GM23338 (cell line): Measurements from ENCODE around the gene ECD. TPM values are rescaled to one million over a fixed set of nuclear protein-coding genes. Genes with fewer than 3 reads are reported as not detected.

Experiments used
- ATAC-seq: fragments of 200-7000 bp; cut with Tn5 transposase; 3 replicates; pipeline ENCODE4 v1.9.1; 2020
- DNase-seq: peaks from one replicate; pipeline ENCODE4 v3.0.0-alpha.2; 2015; ENCODE audit warnings: low spot score
- H2AFZ ChIP-seq: fragments of 200-600 bp; sonication (generic); 2 replicates; pipeline ENCODE4 v1.8.0; 2016; ENCODE audit warnings: antibody characterized with exemption, mild to moderate bottlenecking, moderate library complexity
- H3F3A ChIP-seq: fragments of 200-600 bp; sonication (generic); replicated peaks from 2 replicates; pipeline ENCODE4 v1.8.0; 2017; ENCODE audit warnings: antibody characterized with exemption, mixed run types, low read depth
- H3K27ac ChIP-seq: fragments of 200-600 bp; sonication (generic); 2 replicates; pipeline ENCODE4 v1.6.1; 2016; ENCODE audit warnings: low read depth
- H3K27me3 ChIP-seq: fragments of 200-600 bp; sonication (generic); 2 replicates; pipeline ENCODE4 v1.8.0; 2016; ENCODE audit warnings: mild to moderate bottlenecking, mixed run types, moderate library complexity; ENCODE audit not compliant: insufficient read depth
- H3K36me3 ChIP-seq: fragments of 200-600 bp; sonication (generic); 2 replicates; pipeline ENCODE4 v1.8.0; 2016; ENCODE audit warnings: mild to moderate bottlenecking; ENCODE audit not compliant: insufficient read depth
- H3K4me1 ChIP-seq: fragments of 200-600 bp; sonication (generic); 2 replicates; pipeline ENCODE4 v1.8.0; 2016; ENCODE audit warnings: mild to moderate bottlenecking, moderate library complexity; ENCODE audit not compliant: insufficient read depth
- H3K4me2 ChIP-seq: fragments of 200-600 bp; sonication (generic); 2 replicates; pipeline ENCODE4 v1.7.1; 2017; ENCODE audit warnings: mixed run types
- H3K4me3 ChIP-seq: fragments of 200-600 bp; sonication (generic); 2 replicates; pipeline ENCODE4 v1.6.1; 2016; ENCODE audit warnings: mixed run types
- H3K79me2 ChIP-seq: fragments of 200-600 bp; sonication (generic); replicated peaks from 2 replicates; pipeline ENCODE4 v1.8.0; 2017; ENCODE audit warnings: mild to moderate bottlenecking; ENCODE audit not compliant: insufficient read depth
- H3K9me2 ChIP-seq: fragments of 200-600 bp; sonication (generic); 2 replicates; pipeline ENCODE4 v1.8.0; 2017; ENCODE audit not compliant: insufficient read depth
- H4K20me1 ChIP-seq: fragments of 200-600 bp; sonication (generic); replicated peaks from 2 replicates; pipeline ENCODE4 v1.8.0; 2017; ENCODE audit warnings: mild to moderate bottlenecking; ENCODE audit not compliant: insufficient read depth
- H3K27ac Mint-ChIP-seq: 2 replicates; pipeline ENCODE4 v1.8.0; 2020; ENCODE audit warnings: inconsistent platforms, mild to moderate bottlenecking, moderate library complexity, mixed read lengths
- H3K27me3 Mint-ChIP-seq: 3 replicates; pipeline ENCODE4 v1.8.0; 2022; ENCODE audit warnings: low read depth, mild to moderate bottlenecking, moderate library complexity, mixed read lengths, inconsistent platforms; ENCODE audit not compliant: insufficient read depth, poor library complexity
- H3K36me3 Mint-ChIP-seq: 3 replicates; pipeline ENCODE4 v1.8.0; 2021; ENCODE audit warnings: low read depth, mild to moderate bottlenecking, inconsistent platforms, moderate library complexity, mixed read lengths
- H3K4me1 Mint-ChIP-seq: 3 replicates; pipeline ENCODE4 v1.8.0; 2020; ENCODE audit warnings: mild to moderate bottlenecking, inconsistent platforms, mixed read lengths
- H3K4me3 Mint-ChIP-seq: 3 replicates; pipeline ENCODE4 v1.8.0; 2021; ENCODE audit warnings: moderate library complexity, mild to moderate bottlenecking, inconsistent platforms, mixed read lengths
- H3K9me3 Mint-ChIP-seq: 3 replicates; pipeline ENCODE4 v1.8.0; 2020; ENCODE audit warnings: moderate library complexity, mild to moderate bottlenecking, inconsistent platforms, mixed read lengths
- CREB1 ChIP-seq: fragments of 250-450 bp; sonication (Bioruptor Pico); IDR thresholded peaks from 2 replicates; pipeline ENCODE4 v1.5.0; 2020; ENCODE audit warnings: low read depth, mild to moderate bottlenecking, moderate library complexity
- CTCF ChIP-seq, 2 experiments: fragments of 200-600 bp in 1 of 2; sonication (generic) in 1 of 2; conservative IDR thresholded peaks; 2 replicates each; pipeline versions ENCODE4 v1.5.1 to v1.6.1; 2016 to 2017; ENCODE audit warnings: antibody characterized with exemption in 2 of 2, low read depth in 2 of 2, mild to moderate bottlenecking in 2 of 2, moderate library complexity in 1 of 2
- ETS1 ChIP-seq: IDR thresholded peaks from 2 replicates; pipeline ENCODE4 v1.6.1; 2016; ENCODE audit warnings: antibody characterized with exemption
- EZH2 ChIP-seq: fragments of 200-600 bp; sonication (generic); IDR thresholded peaks from one replicate; pipeline ENCODE4 v1.8.0; 2017; ENCODE audit warnings: antibody characterized with exemption, mild to moderate bottlenecking, low read depth; ENCODE audit not compliant: unreplicated experiment
- EZH2phosphoT487 ChIP-seq: fragments of 200-600 bp; sonication (generic); IDR thresholded peaks from one replicate; pipeline ENCODE4 v1.8.1; 2018; ENCODE audit warnings: antibody characterized with exemption; ENCODE audit not compliant: unreplicated experiment
- JUNB ChIP-seq: IDR thresholded peaks from one replicate; pipeline ENCODE4 v1.6.1; 2016; ENCODE audit warnings: antibody characterized with exemption; ENCODE audit not compliant: unreplicated experiment
- NANOG ChIP-seq: IDR thresholded peaks from 2 replicates; pipeline ENCODE4 v1.6.1; 2016; ENCODE audit warnings: antibody characterized with exemption, borderline replicate concordance
- POLR2AphosphoS5 ChIP-seq: IDR thresholded peaks from 2 replicates; pipeline ENCODE4 v1.6.1; 2016; ENCODE audit warnings: antibody characterized with exemption, low read depth
- STAT1 ChIP-seq: IDR thresholded peaks from one replicate; pipeline ENCODE4 v1.6.1; 2016; ENCODE audit warnings: antibody characterized with exemption; ENCODE audit not compliant: unreplicated experiment
- ZNF114 ChIP-seq: fragments of 250-450 bp; sonication (Bioruptor Pico); IDR thresholded peaks from 2 replicates; pipeline ENCODE4 v1.5.0; 2020; ENCODE audit warnings: mild to moderate bottlenecking, moderate library complexity
- ZNF331 ChIP-seq: fragments of 250-450 bp; sonication (Bioruptor Pico); IDR thresholded peaks from 2 replicates; pipeline ENCODE4 v1.5.0; 2020; ENCODE audit warnings: low read depth, mild to moderate bottlenecking, moderate library complexity
- polyA plus RNA-seq: library from polyadenylated mRNA; unstranded; fragments of >200 nt; fragmentation: Nextera tagmentation; extraction: Ambion mirVana; gene quantifications from 2 replicates; pipeline ENCODE4 v1.2.1, GENCODE V29; 2016
- total RNA-seq: library from RNA; depleted of rRNA; stranded (reverse); fragments of >200 nt; shearing (Covaris generic); gene quantifications from 2 replicates; pipeline ENCODE4 v1.2.3, GENCODE V29; 2014
- TF ChIP-seq, protein P1 (sequence below): fragments of 250-450 bp; sonication (Bioruptor Pico); IDR thresholded peaks from 2 replicates; pipeline ENCODE4 v1.5.0; 2020; ENCODE audit warnings: mild to moderate bottlenecking, moderate library complexity
- TF ChIP-seq, protein P2 (sequence below): IDR thresholded peaks from one replicate; pipeline ENCODE4 v1.6.1; 2018; ENCODE audit warnings: antibody characterized with exemption; ENCODE audit not compliant: unreplicated experiment

The ECD gene
- total and polyA plus RNA-seq, 2 experiments from 2014 or later: 37.8 to 56.6 TPM

- Histone ChIP-seq H3F3A (no peaks in the 10 kb centered on the region), H3K4me1 (no peaks in the 10 kb centered on the region), H3K36me3 (peaks cover 3% of the 10 kb centered on the region; the same call in 1 of the 2 replicates), H3K27me3 (no peaks in the 10 kb centered on the region), H2AFZ (no peak overlapping the region), H3K27ac (no peak overlapping the region), H4K20me1 (peaks cover 3% of the 10 kb centered on the region; the same call in 1 of the 2 replicates), H3K79me2 (peaks cover 4% of the 10 kb centered on the region), H3K4me2 (no peak overlapping the region), H3K9me2 (no peaks in the 10 kb centered on the region), H3K4me3 (no peak overlapping the region)
- Mint-ChIP-seq H3K4me3 (no peak overlapping the region), H3K27me3 (no peaks in the 10 kb centered on the region), H3K36me3 (peaks cover 15% of the 10 kb centered on the region; the same call in 2 of the 3 replicates), H3K4me1 (no peaks in the 10 kb centered on the region), H3K27ac (no peak overlapping the region), H3K9me3 (no peaks in the 10 kb centered on the region)
- TF ChIP-seq POLR2AphosphoS5 (no peak), ZNF114 (CRISPR knock-in tag) (no peak), NANOG (no peak), STAT1 (no peak), EZH2phosphoT487 (no peak), CTCF (conservative IDR thresholded peaks at IDR 0.05; ENCODE audit: low read depth in 2 of 2) (no peak), EZH2 (no peak), ETS1 (no peak), JUNB (no peak), CREB1 (CRISPR knock-in tag) (no peak), ZNF331 (CRISPR knock-in tag) (no peak)
- TF ChIP-seq, protein P1, sequence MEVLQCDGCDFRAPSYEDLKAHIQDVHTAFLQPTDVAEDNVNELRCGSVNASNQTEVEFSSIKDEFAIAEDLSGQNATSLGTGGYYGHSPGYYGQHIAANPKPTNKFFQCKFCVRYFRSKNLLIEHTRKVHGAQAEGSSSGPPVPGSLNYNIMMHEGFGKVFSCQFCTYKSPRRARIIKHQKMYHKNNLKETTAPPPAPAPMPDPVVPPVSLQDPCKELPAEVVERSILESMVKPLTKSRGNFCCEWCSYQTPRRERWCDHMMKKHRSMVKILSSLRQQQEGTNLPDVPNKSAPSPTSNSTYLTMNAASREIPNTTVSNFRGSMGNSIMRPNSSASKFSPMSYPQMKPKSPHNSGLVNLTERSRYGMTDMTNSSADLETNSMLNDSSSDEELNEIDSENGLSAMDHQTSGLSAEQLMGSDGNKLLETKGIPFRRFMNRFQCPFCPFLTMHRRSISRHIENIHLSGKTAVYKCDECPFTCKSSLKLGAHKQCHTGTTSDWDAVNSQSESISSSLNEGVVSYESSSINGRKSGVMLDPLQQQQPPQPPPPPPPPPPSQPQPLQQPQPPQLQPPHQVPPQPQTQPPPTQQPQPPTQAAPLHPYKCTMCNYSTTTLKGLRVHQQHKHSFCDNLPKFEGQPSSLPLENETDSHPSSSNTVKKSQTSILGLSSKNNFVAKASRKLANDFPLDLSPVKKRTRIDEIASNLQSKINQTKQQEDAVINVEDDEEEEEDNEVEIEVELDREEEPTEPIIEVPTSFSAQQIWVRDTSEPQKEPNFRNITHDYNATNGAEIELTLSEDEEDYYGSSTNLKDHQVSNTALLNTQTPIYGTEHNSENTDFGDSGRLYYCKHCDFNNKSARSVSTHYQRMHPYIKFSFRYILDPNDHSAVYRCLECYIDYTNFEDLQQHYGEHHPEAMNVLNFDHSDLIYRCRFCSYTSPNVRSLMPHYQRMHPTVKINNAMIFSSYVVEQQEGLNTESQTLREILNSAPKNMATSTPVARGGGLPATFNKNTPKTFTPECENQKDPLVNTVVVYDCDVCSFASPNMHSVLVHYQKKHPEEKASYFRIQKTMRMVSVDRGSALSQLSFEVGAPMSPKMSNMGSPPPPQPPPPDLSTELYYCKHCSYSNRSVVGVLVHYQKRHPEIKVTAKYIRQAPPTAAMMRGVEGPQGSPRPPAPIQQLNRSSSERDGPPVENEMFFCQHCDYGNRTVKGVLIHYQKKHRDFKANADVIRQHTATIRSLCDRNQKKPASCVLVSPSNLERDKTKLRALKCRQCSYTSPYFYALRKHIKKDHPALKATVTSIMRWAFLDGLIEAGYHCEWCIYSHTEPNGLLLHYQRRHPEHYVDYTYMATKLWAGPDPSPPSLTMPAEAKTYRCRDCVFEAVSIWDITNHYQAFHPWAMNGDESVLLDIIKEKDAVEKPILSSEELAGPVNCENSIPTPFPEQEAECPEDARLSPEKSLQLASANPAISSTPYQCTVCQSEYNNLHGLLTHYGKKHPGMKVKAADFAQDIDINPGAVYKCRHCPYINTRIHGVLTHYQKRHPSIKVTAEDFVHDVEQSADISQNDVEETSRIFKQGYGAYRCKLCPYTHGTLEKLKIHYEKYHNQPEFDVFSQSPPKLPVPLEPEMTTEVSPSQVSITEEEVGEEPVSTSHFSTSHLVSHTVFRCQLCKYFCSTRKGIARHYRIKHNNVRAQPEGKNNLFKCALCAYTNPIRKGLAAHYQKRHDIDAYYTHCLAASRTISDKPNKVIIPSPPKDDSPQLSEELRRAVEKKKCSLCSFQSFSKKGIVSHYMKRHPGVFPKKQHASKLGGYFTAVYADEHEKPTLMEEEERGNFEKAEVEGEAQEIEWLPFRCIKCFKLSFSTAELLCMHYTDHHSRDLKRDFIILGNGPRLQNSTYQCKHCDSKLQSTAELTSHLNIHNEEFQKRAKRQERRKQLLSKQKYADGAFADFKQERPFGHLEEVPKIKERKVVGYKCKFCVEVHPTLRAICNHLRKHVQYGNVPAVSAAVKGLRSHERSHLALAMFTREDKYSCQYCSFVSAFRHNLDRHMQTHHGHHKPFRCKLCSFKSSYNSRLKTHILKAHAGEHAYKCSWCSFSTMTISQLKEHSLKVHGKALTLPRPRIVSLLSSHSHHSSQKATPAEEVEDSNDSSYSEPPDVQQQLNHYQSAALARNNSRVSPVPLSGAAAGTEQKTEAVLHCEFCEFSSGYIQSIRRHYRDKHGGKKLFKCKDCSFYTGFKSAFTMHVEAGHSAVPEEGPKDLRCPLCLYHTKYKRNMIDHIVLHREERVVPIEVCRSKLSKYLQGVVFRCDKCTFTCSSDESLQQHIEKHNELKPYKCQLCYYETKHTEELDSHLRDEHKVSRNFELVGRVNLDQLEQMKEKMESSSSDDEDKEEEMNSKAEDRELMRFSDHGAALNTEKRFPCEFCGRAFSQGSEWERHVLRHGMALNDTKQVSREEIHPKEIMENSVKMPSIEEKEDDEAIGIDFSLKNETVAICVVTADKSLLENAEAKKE (CRISPR knock-in tag): no peak
- TF ChIP-seq, protein P2, sequence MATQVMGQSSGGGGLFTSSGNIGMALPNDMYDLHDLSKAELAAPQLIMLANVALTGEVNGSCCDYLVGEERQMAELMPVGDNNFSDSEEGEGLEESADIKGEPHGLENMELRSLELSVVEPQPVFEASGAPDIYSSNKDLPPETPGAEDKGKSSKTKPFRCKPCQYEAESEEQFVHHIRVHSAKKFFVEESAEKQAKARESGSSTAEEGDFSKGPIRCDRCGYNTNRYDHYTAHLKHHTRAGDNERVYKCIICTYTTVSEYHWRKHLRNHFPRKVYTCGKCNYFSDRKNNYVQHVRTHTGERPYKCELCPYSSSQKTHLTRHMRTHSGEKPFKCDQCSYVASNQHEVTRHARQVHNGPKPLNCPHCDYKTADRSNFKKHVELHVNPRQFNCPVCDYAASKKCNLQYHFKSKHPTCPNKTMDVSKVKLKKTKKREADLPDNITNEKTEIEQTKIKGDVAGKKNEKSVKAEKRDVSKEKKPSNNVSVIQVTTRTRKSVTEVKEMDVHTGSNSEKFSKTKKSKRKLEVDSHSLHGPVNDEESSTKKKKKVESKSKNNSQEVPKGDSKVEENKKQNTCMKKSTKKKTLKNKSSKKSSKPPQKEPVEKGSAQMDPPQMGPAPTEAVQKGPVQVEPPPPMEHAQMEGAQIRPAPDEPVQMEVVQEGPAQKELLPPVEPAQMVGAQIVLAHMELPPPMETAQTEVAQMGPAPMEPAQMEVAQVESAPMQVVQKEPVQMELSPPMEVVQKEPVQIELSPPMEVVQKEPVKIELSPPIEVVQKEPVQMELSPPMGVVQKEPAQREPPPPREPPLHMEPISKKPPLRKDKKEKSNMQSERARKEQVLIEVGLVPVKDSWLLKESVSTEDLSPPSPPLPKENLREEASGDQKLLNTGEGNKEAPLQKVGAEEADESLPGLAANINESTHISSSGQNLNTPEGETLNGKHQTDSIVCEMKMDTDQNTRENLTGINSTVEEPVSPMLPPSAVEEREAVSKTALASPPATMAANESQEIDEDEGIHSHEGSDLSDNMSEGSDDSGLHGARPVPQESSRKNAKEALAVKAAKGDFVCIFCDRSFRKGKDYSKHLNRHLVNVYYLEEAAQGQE: no peak
- DNase-seq (no peak), ATAC-seq (no peak)
Observed at GRCh38 chr10:73174148-73174925, 6.5 kb upstream of the ECD start.
